IPS-15b (cell line): ENCODE data around the gene ATP5MG.

Experiments
- H3K27me3 ChIP-seq: one replicate; pipeline ENCODE4 v1.6.1; 2013; ENCODE audit warnings: low read length; ENCODE audit not compliant: control insufficient read depth, insufficient read depth
- H3K36me3 ChIP-seq: one replicate; pipeline ENCODE4 v1.6.1; 2013; ENCODE audit warnings: low read length; ENCODE audit not compliant: control insufficient read depth, insufficient read depth
- H3K4me1 ChIP-seq: one replicate; pipeline ENCODE4 v1.6.1; 2013; ENCODE audit warnings: mild to moderate bottlenecking, low read length; ENCODE audit not compliant: control insufficient read depth, insufficient read depth
- H3K4me3 ChIP-seq: one replicate; pipeline ENCODE4 v1.5.1; 2013; ENCODE audit warnings: low read depth, low read length
- H3K9ac ChIP-seq: one replicate; pipeline ENCODE4 v1.6.1; 2013; ENCODE audit warnings: low read depth, mild to moderate bottlenecking, low read length
- H3K9me3 ChIP-seq: one replicate; pipeline ENCODE4 v1.6.1; 2013; ENCODE audit warnings: mild to moderate bottlenecking, low read length; ENCODE audit not compliant: control insufficient read depth, insufficient read depth

The ATP5MG gene

DNA sequence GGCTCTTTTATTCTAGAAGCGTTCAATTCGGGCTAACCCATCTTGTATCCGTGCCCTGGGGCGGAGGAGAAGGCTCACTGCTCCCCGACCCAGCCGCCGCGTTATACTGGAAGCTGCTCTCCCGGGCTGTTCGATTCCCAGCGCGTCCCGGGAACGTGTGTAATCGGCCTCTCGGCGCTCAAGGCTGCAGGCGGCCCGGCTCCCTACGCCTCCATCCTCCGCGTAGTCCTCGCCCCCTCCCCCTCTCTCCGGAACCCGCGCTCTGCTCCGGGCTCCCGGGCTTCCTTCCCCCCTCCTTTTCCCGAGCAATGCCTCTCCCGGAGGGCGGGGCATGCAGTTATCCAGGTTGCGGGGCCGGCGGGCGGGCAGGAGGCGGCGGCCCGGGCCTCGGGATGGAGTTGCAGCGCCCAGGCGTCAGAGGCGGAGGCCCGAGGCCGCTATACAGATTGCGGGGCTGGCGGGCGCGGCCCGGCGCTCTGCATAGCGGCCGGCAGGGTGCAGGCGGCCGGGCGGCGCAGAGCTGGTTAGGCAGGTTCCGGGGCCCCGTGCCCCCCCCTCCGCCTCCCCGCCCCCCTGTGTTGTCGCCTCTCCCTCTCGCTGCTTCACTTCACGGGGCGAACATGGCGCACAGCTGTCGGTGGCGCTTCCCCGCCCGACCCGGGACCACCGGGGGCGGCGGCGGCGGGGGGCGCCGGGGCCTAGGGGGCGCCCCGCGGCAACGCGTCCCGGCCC is 34.7 kb downstream of the ATP5MG start, which contains the start of gene KMT2A:
Gene KMT2A (plus strand): TSS at position 600 of the 732 bp plus-strand sequence. CDS start 21 bp downstream, at position 621.
- H3K9ac ChIP-seq = peak within 1 kb of the TSS; percentile 84
- peaks cover 11% of the 10 kb centered on the region for H3K4me1 ChIP-seq
- peaks cover 4% of the 10 kb centered on the region for H3K27me3 ChIP-seq
- H3K9me3 ChIP-seq = no peaks in the 10 kb centered on the region
- H3K36me3 ChIP-seq = no peaks in the 10 kb centered on the region
- peak within 1 kb of the TSS; percentile 94 for H3K4me3 ChIP-seq

DNA sequence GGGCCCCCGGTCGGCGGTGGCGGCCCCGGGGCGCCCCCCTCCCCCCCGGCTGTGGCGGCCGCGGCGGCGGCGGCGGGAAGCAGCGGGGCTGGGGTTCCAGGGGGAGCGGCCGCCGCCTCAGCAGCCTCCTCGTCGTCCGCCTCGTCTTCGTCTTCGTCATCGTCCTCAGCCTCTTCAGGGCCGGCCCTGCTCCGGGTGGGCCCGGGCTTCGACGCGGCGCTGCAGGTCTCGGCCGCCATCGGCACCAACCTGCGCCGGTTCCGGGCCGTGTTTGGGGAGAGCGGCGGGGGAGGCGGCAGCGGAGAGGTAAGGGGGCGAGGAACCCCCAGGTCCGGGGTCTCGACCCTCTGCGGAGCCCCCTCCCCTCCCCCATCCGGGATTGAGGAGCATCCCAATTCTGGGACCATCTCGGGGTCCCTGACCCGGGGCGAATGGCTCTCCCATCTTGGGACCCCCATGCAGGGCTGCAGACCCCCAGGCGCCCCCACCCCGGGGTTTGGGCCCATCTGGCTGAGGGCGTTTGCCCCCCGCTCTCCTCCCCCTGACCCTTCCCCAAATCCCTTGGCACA is 35.3 kb downstream of the ATP5MG start:
- peak overlapping the region; percentile 57 for H3K9ac ChIP-seq
- H3K27me3 ChIP-seq = peaks cover 4% of the 10 kb centered on the region
- no peaks in the 10 kb centered on the region for H3K9me3 ChIP-seq
- H3K36me3 ChIP-seq = no peaks in the 10 kb centered on the region
- H3K4me3 ChIP-seq = peak overlapping the region; percentile 89
- H3K4me1 ChIP-seq = peaks cover 16% of the 10 kb centered on the region

DNA sequence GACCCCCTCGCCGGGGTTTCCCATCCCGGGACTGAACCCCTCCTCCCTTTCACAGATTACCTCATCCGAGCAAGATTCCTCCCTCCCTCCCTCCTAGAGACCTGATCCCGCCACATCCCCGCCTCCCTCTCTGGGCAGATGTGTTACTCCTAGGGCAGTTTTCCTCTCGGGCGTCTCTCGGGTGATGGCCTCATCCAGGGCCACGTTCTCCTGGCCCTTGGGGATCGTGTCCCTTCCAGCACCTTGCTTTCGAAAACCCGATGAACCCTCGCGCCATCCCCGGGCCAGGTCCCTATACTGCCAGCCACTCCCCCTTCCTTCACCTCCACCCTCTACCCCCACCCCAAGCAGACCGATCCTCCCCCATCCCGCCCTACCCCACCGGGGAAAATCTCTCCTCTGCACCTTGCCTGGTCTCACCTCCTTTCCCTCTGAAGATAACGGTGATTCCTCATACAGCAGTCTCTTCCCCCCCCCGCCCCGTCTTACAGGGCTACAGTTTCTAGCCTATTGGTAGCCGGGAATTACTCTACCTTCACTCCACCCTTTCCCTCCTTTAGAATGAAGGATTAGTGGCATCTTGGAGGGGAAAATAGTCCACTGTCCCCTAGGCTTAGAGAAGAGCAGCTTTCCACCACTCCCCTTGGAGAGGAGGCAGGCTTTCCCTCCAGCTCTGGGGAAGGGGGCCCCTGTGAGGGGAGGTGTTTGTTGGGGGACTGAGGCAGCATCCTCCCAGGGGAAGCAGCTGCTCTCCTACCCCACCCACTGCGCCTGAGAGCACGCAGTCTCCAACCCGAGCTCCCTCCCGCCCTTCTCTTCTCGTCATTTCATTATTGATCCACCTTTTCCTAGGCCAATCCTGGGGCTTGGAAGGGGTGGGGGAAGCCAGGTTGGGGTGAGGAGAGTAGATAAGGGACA is 36.1 kb downstream of the ATP5MG start:
- no peaks in the 10 kb centered on the region for H3K9me3 ChIP-seq
- H3K4me3 ChIP-seq = peak overlapping the region; percentile 89
- H3K27me3 ChIP-seq = peaks cover 4% of the 10 kb centered on the region
- H3K9ac ChIP-seq = peak overlapping the region; percentile 57
- H3K36me3 ChIP-seq = no peaks in the 10 kb centered on the region
- peaks cover 23% of the 10 kb centered on the region for H3K4me1 ChIP-seq

DNA sequence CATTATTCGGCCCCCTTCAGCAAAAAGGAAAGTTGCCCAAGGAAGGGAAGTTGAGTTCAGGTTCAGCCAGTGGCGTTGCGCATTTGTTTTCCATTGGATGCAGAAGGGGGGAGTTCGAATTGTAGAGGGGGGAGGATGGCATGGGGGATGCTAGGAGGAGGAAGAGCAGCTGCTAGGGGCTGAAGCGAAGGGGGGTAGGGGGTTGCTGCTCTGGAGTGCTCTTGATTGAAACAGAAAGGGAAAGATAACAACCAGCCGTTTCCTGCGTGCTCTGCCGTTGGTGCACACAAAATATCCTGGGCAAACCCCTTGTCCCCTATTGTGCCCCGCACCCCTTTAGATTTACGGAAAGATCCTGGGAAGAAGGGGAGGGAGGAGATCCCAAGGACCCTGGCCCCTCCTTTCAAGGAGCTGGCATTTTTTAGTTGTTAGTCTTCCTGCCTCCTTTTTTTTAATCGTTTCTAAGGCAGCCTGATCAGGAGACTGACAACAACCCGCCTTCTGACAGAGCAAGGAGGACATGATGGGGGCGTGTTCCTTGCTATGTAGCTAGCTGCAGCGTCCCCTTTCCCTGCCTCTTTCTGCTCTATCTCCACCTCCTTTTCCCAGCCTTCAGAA is 37.0 kb downstream of the ATP5MG start:
- Histone ChIP-seq H3K27me3 (peaks cover 4% of the 10 kb centered on the region), H3K4me1 (peaks cover 30% of the 10 kb centered on the region), H3K4me3 (peak overlapping the region; percentile 89), H3K9me3 (no peaks in the 10 kb centered on the region), H3K36me3 (no peaks in the 10 kb centered on the region), H3K9ac (no peak overlapping the region)

DNA sequence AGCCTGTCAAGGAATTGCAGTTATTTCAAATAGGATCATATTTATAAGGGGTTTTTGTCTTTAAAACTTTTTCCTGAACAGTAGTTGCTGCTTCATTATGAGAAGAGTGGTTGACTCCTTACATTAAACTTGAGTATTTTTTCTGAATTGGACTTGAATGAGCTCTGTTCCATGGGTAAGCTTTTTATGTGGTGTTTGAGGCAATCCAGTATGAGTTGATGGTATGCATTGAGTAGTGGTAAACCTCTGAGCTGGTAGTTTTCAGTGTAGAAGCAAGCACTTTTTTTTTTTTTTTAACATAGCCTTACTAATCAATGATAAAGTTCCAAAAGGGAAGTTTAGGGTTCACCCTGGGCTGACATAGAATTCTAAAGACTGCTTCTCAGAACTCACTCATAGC is 38.2 kb downstream of the ATP5MG start:
- no peak overlapping the region for H3K4me3 ChIP-seq

DNA sequence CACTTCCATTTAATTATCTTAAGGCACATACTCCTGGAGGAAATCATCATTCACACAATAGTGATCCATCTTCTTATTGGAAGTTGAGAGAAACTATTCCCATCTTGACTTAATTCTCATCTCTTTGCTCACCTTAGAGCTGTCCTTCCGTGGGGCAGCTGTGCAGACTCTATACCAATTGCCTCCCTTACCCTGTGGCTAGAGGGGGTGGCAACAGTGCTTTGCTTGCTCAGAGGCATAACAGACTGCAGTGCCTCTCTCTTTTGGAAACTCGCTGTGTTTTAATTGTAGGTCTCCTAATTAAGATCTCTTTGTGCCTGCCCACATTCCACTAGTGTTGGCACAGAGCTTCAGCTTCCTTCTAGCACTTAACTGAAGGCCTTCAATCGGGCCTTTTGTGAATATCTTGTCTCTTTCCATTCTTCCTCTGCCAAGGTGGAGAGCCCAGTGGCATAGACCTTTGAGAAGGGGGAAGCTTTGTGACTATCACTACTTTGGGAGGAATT is 40.4 kb downstream of the ATP5MG start:
- no peak overlapping the region for H3K9ac ChIP-seq
- H3K27me3 ChIP-seq = no peaks in the 10 kb centered on the region
- peaks cover 30% of the 10 kb centered on the region for H3K4me1 ChIP-seq
- no peaks in the 10 kb centered on the region for H3K9me3 ChIP-seq
- H3K4me3 ChIP-seq = no peak overlapping the region
- H3K36me3 ChIP-seq = no peaks in the 10 kb centered on the region

More for the DNA sequence above, 38.2 kb downstream of the ATP5MG start:
- no peaks in the 10 kb centered on the region for H3K9me3 ChIP-seq
- H3K36me3 ChIP-seq = no peaks in the 10 kb centered on the region
- H3K9ac ChIP-seq = no peak overlapping the region
- H3K27me3 ChIP-seq = no peaks in the 10 kb centered on the region
- H3K4me1 ChIP-seq = peaks cover 30% of the 10 kb centered on the region

DNA sequence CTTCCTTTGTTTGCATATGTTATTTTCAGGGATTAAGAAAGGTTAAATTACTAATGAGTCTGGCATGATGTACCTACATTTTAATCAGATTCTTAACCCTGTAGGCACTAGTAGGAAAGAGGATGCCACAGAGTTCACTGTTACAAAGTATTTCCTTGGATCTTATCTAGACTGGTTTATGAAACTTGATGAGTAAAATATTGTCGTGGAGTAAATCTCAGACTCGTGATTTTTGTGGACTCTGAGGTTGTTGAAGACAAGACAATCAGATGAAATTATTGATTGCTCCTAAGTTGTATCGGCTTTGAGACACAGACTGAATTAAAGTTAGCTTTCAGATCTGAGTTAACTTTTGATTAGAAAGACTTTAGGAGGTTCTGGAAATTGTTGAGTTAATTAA is 40.9 kb downstream of the ATP5MG start:
- Histone ChIP-seq H3K9ac (no peak overlapping the region), H3K4me1 (peaks cover 30% of the 10 kb centered on the region)

DNA sequence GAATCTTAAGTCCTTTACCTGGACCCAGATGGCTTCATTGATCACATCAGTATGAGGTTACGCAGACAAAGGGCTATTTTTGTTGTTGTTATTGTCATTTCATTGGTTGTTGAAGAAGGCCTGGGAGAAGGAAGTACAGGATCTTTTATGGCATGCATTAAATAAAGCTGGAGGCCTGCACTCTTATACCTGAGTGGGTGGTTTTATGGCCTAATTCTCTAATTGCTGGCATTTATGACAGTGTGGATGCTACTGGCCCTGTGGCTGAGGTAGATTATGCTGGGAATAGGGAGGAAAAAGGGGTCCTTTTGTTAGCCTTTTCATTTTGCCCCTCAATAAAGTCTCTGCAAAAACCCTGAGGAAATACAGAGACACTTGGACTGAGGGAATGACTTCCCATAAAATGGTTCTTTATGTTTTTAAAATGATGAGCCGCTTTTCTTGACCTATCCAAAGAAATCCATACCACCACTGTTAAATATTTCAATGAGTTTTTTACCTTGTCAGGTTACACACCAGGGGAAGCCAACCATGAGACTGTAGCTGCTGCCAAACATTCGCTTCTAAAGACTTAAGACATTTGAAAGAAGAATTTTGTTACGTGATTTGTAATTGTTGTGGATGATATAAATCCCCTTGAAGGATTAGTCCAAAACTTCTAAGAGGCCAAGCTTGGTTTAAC is 41.6 kb downstream of the ATP5MG start:
- H3K4me1 ChIP-seq = peaks cover 30% of the 10 kb centered on the region
- peak overlapping the region; percentile 3 for H3K9ac ChIP-seq
- H3K9me3 ChIP-seq = no peaks in the 10 kb centered on the region
- no peaks in the 10 kb centered on the region for H3K36me3 ChIP-seq
- no peak overlapping the region for H3K4me3 ChIP-seq
- no peaks in the 10 kb centered on the region for H3K27me3 ChIP-seq

More for the DNA sequence above, 40.9 kb downstream of the ATP5MG start:
- Histone ChIP-seq H3K9me3 (no peaks in the 10 kb centered on the region), H3K4me3 (no peak overlapping the region), H3K27me3 (no peaks in the 10 kb centered on the region), H3K36me3 (no peaks in the 10 kb centered on the region)

DNA sequence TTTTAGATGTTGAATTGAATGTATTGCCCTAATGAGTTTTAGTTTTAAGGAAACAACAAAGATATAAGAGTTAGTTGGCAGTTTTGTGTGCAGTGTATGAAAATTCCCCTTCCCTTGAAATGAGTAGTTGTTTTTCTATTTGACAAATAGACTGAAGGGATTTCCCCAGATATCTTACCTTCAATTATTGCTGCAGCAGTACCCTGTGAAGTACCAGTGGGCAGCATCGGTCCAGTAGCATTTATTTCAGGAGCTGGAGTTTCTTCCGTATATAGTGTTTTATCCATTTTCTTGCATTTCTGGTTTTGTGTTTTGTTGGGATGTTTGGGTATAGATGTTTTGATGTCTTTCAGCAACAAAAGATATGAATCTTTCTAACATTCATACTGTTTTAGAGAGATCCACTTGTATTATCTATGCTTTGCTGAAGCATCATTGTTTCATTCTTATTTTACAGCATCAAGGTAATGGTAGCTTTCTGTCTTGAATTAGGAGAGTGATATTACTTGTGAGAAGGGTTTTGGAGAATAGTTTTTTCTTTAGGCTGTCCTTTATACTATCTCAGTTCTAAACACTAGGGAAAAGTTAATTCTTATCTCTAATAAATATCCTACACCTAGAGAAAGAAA is 42.3 kb downstream of the ATP5MG start:
- no peaks in the 10 kb centered on the region for H3K9me3 ChIP-seq
- H3K4me1 ChIP-seq = peaks cover 30% of the 10 kb centered on the region
- no peak overlapping the region for H3K4me3 ChIP-seq
- H3K9ac ChIP-seq = no peak overlapping the region
- no peaks in the 10 kb centered on the region for H3K36me3 ChIP-seq
- H3K27me3 ChIP-seq = no peaks in the 10 kb centered on the region

DNA sequence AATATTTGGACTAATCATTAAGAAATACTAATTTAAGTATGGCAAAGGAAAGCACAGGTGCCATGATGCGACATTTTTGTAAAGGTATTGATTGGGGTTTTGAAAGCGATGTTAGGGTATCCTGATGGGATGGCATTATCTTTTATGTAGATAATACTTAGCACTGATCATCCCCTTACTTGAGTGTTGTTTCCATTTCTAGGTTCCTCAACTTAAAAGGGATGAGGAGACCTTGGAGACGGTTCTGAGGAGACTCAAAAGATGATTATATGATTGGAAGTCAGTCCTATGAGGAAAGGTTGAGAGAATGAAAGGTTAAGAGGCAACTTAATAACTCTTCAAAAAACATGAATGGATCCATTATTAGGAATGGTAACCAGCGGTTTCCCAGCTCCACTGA is 46.0 kb downstream of the ATP5MG start:
- Histone ChIP-seq H3K27me3 (no peaks in the 10 kb centered on the region), H3K9me3 (no peaks in the 10 kb centered on the region), H3K4me1 (peaks cover 7% of the 10 kb centered on the region), H3K4me3 (no peak overlapping the region), H3K9ac (no peak overlapping the region), H3K36me3 (no peaks in the 10 kb centered on the region)
